MM.1S (cell line): ENCODE data around the gene ROR2.

Source experiments
- CTCF ChIP-seq: fragments of 300-600 bp; sonication (generic); IDR thresholded peaks from 2 replicates; pipeline ENCODE4 v1.5.1; 2016; ENCODE audit warnings: antibody characterized with exemption, low read length, mixed read lengths
- EZH2phosphoT487 ChIP-seq: fragments of 300-600 bp; sonication (generic); IDR thresholded peaks from 2 replicates; pipeline ENCODE4 v1.6.1; 2018; ENCODE audit warnings: antibody characterized with exemption, low read length

- TF ChIP-seq CTCF (no peak), EZH2phosphoT487 (no peak)
These were observed 235.0 kb downstream of the ROR2 start for GRCh38 chr9:91714874-91715615.
